NCI-H2107 treated with DMSO at 0.1 percent for 48 hours (cell line): Measurements from ENCODE around the gene OXCT2.
A peak's percentile ranks its signal among the peaks of the same experiment; 100 is the strongest.

Experiments used
- DNase-seq: peaks from one replicate; lab custom pipeline; 2025; ENCODE audit not compliant: unreplicated experiment; lab: John Stamatoyannopoulos, UW

Gene OXCT2

GRCh38 chr1:39737546-39738169 lies 33.5 kb downstream of the OXCT2 start:
- no peak for DNase-seq

GRCh38 chr1:39735731-39736130 lies 35.4 kb downstream of the OXCT2 start:
- peak; percentile 99 for DNase-seq

DNA sequence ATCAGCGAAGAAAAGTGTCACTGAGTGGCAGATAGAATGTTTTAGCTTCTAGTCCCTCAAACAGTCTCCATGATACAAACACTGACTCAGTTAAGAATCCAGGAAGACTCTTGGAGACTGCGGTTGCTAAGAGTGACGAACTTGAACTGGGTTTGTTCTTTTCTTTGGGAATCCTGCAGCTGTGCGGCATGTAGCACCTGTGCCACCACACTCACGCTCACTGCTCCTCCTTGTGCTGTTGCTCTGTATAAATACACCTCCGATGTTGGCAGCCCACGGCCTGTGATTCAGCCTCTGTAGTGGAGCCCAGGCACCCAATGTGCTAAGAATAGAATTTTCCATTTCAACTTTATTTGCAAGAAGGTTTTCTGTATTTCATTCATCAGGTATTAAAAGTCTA lies 38.0 kb downstream of the OXCT2 start:
- DNase-seq = peak; percentile 98

DNA sequence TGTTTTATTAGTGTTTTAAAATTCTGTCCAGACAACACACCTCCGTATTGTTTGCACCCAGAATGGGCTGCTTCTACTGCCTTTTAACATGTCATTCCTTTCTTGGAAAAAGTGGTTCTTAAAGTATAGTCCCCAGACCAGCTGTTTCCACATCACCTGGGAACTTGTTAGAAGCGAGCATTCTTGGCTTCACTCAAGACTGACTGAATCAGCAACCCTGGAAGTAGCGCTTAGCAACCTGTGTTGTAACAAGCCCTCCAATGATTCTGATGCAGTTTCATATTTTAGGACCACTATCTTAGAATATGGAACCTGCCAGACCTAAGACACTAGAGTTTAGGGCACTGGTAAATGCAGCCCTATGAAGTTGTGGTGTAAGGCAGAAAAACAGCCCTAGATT lies 38.4 kb downstream of the OXCT2 start:
- no peak for DNase-seq

- DNase-seq = no peak
Observed at GRCh38 chr1:39729842-39730241, 41.3 kb downstream of the OXCT2 start.

GRCh38 chr1:39729030-39729429 lies 42.1 kb downstream of the OXCT2 start:
- DNase-seq = no peak

GRCh38 chr1:39727932-39728317 lies 43.2 kb downstream of the OXCT2 start:
- DNase-seq = peak; percentile 100

DNA sequence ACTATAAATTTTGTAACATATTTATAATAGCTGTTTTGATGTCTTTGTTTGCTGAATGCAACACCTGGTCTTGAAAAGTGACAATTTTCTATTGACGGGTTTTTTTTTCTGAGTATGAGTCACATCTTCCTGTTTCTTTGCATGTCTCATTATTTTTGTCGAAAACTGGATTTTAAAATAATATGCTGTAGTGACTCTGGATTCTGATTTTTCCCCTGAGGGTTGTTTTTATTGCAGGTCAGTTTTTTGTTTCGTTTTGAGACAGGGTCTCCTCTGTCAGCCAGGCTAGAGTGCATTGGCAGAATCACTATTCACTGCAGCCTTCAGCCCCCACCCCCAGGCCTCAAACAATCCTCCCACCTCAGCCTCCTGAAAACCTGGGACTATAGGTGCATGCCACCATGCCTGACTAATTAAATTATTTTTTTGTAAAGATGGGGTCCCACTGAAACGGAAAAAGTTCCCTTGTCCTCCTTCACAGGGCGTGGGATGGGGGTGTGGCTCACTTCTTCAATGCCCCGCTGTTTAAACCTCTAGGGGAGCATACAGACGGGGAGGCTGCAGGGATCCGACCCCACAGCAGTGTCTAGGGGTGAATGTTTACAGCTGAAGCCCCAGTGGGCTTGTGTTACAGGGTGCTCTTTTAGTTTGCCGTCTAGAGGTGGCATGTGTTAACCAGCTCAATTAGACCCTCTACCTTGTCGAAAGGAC lies 43.8 kb downstream of the OXCT2 start:
- no peak for DNase-seq

- DNase-seq = no peak
Observed at GRCh38 chr1:39726600-39726999, 44.5 kb downstream of the OXCT2 start.

DNA sequence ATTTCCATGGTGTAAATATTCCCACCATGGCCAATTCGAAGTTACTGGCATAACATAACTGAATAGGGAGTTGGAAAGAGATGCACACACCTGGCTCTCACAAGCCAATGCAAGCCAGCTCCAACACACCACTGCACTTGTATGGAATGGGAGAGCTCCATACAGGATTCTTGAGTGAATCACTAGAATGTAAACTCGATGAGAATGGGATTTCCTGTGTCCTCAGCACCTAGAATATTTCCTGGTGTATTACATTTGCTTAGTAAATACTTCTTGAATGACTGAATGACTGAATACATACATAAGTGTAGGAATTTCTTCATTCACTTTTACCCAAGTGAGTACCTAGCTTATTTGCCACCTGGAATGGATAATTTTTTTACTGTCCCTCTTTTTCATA lies 48.7 kb downstream of the OXCT2 start:
- no peak for DNase-seq

- DNase-seq = no peak
Observed at GRCh38 chr1:39721664-39722063, 49.5 kb downstream of the OXCT2 start.

GRCh38 chr1:39720094-39720999 lies 50.8 kb downstream of the OXCT2 start:
- peak; percentile 100 for DNase-seq
